Natural killer cell (primary cell): ENCODE measurements around the gene BRMS1L. TPM values are rescaled to one million over a fixed set of nuclear protein-coding genes. Genes with fewer than 3 reads are reported as not detected.

Source experiments
- ATAC-seq, 3 donors: fragments of 150-1000 bp in 2 of 3; fragments of 200-7000 bp in 1 of 3; cut with Tn5 transposase; 1 replicate in 1 of 3; 2 replicates in 2 of 3; pipeline ENCODE4 v1.10.0; 2021; ENCODE audit warnings: mild to moderate bottlenecking in 2 of 3, moderate library complexity in 2 of 3
- DNase-seq, 2 donors: peaks; one replicate each; pipeline versions ENCODE4 v3.0.0 to v3.0.0-alpha.2; 2013 to 2021; ENCODE audit warnings: mixed read lengths in 1 of 2
- H3K27ac ChIP-seq: one replicate; pipeline ENCODE4 v1.5.1; 2013; ENCODE audit warnings: mild to moderate bottlenecking, low read length
- H3K27me3 ChIP-seq: one replicate; pipeline ENCODE4 v1.6.1; 2013; ENCODE audit warnings: low read length; ENCODE audit not compliant: control insufficient read depth, insufficient read depth
- H3K36me3 ChIP-seq: one replicate; pipeline ENCODE4 v1.6.1; 2013; ENCODE audit warnings: low read length; ENCODE audit not compliant: control insufficient read depth, insufficient read depth
- H3K4me1 ChIP-seq: one replicate; pipeline ENCODE4 v1.6.1; 2013; ENCODE audit warnings: low read length; ENCODE audit not compliant: control insufficient read depth, insufficient read depth
- H3K4me3 ChIP-seq: one replicate; pipeline ENCODE4 v1.5.1; 2013; ENCODE audit warnings: low read length
- H3K9me3 ChIP-seq: one replicate; pipeline ENCODE4 v1.6.1; 2013; ENCODE audit warnings: low read length; ENCODE audit not compliant: control insufficient read depth, insufficient read depth
- H3K27ac Mint-ChIP-seq, 2 donors: one replicate each; pipeline ENCODE4 v1.8.0; 2022; ENCODE audit warnings: mild to moderate bottlenecking in 2 of 2, mixed read lengths in 2 of 2, moderate library complexity in 1 of 2
- H3K27me3 Mint-ChIP-seq, 2 donors: one replicate each; pipeline ENCODE4 v1.8.0; 2022; ENCODE audit warnings: low read depth in 2 of 2, mixed read lengths in 2 of 2
- H3K36me3 Mint-ChIP-seq: one replicate; pipeline ENCODE4 v1.8.0; 2022; ENCODE audit warnings: mixed read lengths
- H3K4me1 Mint-ChIP-seq, 2 donors: one replicate each; pipeline ENCODE4 v1.8.0; 2022; ENCODE audit warnings: mixed read lengths in 2 of 2
- H3K4me3 Mint-ChIP-seq: one replicate; pipeline ENCODE4 v1.8.0; 2022; ENCODE audit warnings: mild to moderate bottlenecking, moderate library complexity, mixed read lengths
- H3K9me3 Mint-ChIP-seq, 2 donors: one replicate each; pipeline ENCODE4 v1.8.0; 2022; ENCODE audit warnings: mixed read lengths in 2 of 2
- CTCF ChIP-seq: fragments of 200-600 bp; IDR thresholded peaks from one replicate; pipeline ENCODE4 v1.8.0; 2022; ENCODE audit warnings: antibody characterized with exemption
- WGBS: methylation state at CpG from one replicate; pipeline ENCODE4 v1.1.7; 2013; ENCODE audit warnings: missing lambda C conversion rate; ENCODE audit not compliant: insufficient coverage; 5-methylcytosine and 5-hydroxymethylcytosine counted together
- intact Hi-C: fragments of 100-400 bp; cut with micrococcal nuclease; formaldehyde crosslinking; loops from one replicate; pipeline ENCODE4 v1.14.2; 2022
- total RNA-seq, 4 donors: library from RNA; stranded (reverse); fragments of 120-200 nt in 1 of 4; gene quantifications; one replicate each; pipeline versions ENCODE4 v1.2.3 to v1.2.4, GENCODE V29; 2013 to 2022

Gene BRMS1L
- total RNA-seq, 3 donors from 2014 or later (not counting 1 experiment from before 2014, with no cell fraction given), result 5.1 to 9.4 (median 6.3) TPM

- Histone ChIP-seq H3K27ac (no peak overlapping the region), H3K36me3 (no peaks in the 10 kb centered on the region), H3K4me1 (no peaks in the 10 kb centered on the region), H3K27me3 (no peaks in the 10 kb centered on the region), H3K4me3 (no peak overlapping the region), H3K9me3 (no peaks in the 10 kb centered on the region)
- H3K9me3 Mint-ChIP-seq, result no peaks in the 10 kb centered on the region
- ATAC-seq (no peak), DNase-seq (no peak)
- no peak overlapping the region for H3K4me3 Mint-ChIP-seq
- no peaks in the 10 kb centered on the region for H3K36me3 Mint-ChIP-seq
- H3K4me1 Mint-ChIP-seq, result peaks cover 11 to 12% of the 10 kb centered on the region in 2 donors
- peak overlapping the region in 1 of 2 donors; percentile 9 for H3K27ac Mint-ChIP-seq
- intact Hi-C loops, result no loop called here
- TF ChIP-seq CTCF, result no peak
- WGBS, result 16% methylated on average over 9 of the region's 9 CpGs
- H3K27me3 Mint-ChIP-seq, result peaks cover 0 to 2% of the 10 kb centered on the region in 2 donors
Measured at GRCh38 chr14:35878272-35879150, 52.4 kb downstream of the BRMS1L start.

GRCh38 chr14:35879151-35879648 lies 53.1 kb downstream of the BRMS1L start:
- Mint-ChIP-seq H3K36me3 (no peaks in the 10 kb centered on the region), H3K27me3 (peaks cover 0 to 2% of the 10 kb centered on the region in 2 donors), H3K4me1 (peaks cover 11 to 12% of the 10 kb centered on the region in 2 donors), H3K4me3 (no peak overlapping the region), H3K9me3 (no peaks in the 10 kb centered on the region), H3K27ac (peak overlapping the region in 1 of 2 donors; percentile 9)
- 17% methylated on average over 1 of the region's 2 CpGs for WGBS
- Histone ChIP-seq H3K27ac (no peak overlapping the region), H3K27me3 (no peaks in the 10 kb centered on the region), H3K9me3 (no peaks in the 10 kb centered on the region), H3K4me3 (no peak overlapping the region), H3K36me3 (no peaks in the 10 kb centered on the region), H3K4me1 (no peaks in the 10 kb centered on the region)
- DNase-seq (no peak), ATAC-seq (no peak)
- intact Hi-C loops, result no loop called here
- TF ChIP-seq CTCF, result no peak

GRCh38 chr14:35879654-35880249 lies 53.6 kb downstream of the BRMS1L start:
- Histone ChIP-seq H3K36me3 (no peaks in the 10 kb centered on the region), H3K27ac (no peak overlapping the region), H3K4me3 (no peak overlapping the region), H3K27me3 (no peaks in the 10 kb centered on the region), H3K4me1 (no peaks in the 10 kb centered on the region), H3K9me3 (no peaks in the 10 kb centered on the region)
- DNase-seq, result peak in 1 of 2 donors; percentile 43
- Mint-ChIP-seq H3K27ac (no peak overlapping the region), H3K36me3 (no peaks in the 10 kb centered on the region), H3K4me3 (no peak overlapping the region), H3K9me3 (no peaks in the 10 kb centered on the region), H3K27me3 (peaks cover 0 to 2% of the 10 kb centered on the region in 2 donors), H3K4me1 (peaks cover 11 to 12% of the 10 kb centered on the region in 2 donors)
- intact Hi-C loops, result loop anchor here (10.0 kb wide), 1 partner anchor 495 kb away; no protein-coding TSS in a partner anchor
- TF ChIP-seq CTCF, result peak; percentile 21
- WGBS, result no CpG with 5 or more reads among the region's 1 CpG
- ATAC-seq, result no peak
